Upper lobe of right lung (tissue), 1 donor: ENCODE measurements around the gene LENG1. TPM values are rescaled to one million over a fixed set of nuclear protein-coding genes. Genes with fewer than 3 reads are reported as not detected.

ENCODE experiments used
- ATAC-seq: fragments of 200-7000 bp; cut with Tn5 transposase; one replicate; pipeline ENCODE4 v1.9.1; 2020; ENCODE audit warnings: mild to moderate bottlenecking, moderate library complexity
- DNase-seq: peaks from one replicate; pipeline ENCODE4 v3.0.0-alpha.2; 2020
- H3K27ac ChIP-seq: fragments of 200-600 bp; one replicate; pipeline ENCODE4 v1.8.0; 2022
- H3K27me3 ChIP-seq: fragments of 200-600 bp; one replicate; pipeline ENCODE4 v1.8.0; 2022; ENCODE audit warnings: mild to moderate bottlenecking
- H3K36me3 ChIP-seq: fragments of 200-600 bp; one replicate; pipeline ENCODE4 v1.8.0; 2022
- H3K4me1 ChIP-seq: fragments of 200-600 bp; one replicate; pipeline ENCODE4 v1.8.0; 2022
- H3K4me3 ChIP-seq: fragments of 200-600 bp; one replicate; pipeline ENCODE4 v1.8.0; 2022; ENCODE audit warnings: mild to moderate bottlenecking
- H3K9me3 ChIP-seq: fragments of 200-600 bp; one replicate; pipeline ENCODE4 v1.8.0; 2022
- CTCF ChIP-seq: fragments of 200-600 bp; IDR thresholded peaks from one replicate; pipeline ENCODE4 v1.8.0; 2022; ENCODE audit warnings: antibody characterized with exemption
- intact Hi-C: fragments of 100-400 bp; cut with DNase I; formaldehyde crosslinking; loops from one replicate; pipeline ENCODE4 v1.11.0; 2022
- total RNA-seq: library from RNA; stranded (reverse); fragmentation: NEBNext Ultra II Directional; extraction: Animal tissue kit (Norgen Biotek cat#: 25700); gene quantifications from one replicate; pipeline ENCODE4 v1.2.1, GENCODE V29; 2021
- donor health status: DM: no; HTN: yes; CAD: no; lungs with severe emphysema.

The LENG1 gene
- total RNA-seq, 1 donor from 2014 or later, result 9.2 TPM

GRCh38 chr19:54145541-54146158 lies 13.9 kb downstream of the LENG1 start:
- Histone ChIP-seq H3K4me3 (no peak overlapping the region), H3K4me1 (peaks cover 10% of the 10 kb centered on the region), H3K27ac (no peak overlapping the region), H3K36me3 (peaks cover 82% of the 10 kb centered on the region), H3K9me3 (no peaks in the 10 kb centered on the region), H3K27me3 (no peaks in the 10 kb centered on the region)
- no peak for ATAC-seq
- TF ChIP-seq CTCF, result no peak
- no peak for DNase-seq
- intact Hi-C loops, result no loop called here

- intact Hi-C loops, result no loop called here
- no peak for TF ChIP-seq CTCF
- DNase-seq (no peak), ATAC-seq (no peak)
- Histone ChIP-seq H3K4me1 (peaks cover 29% of the 10 kb centered on the region), H3K9me3 (no peaks in the 10 kb centered on the region), H3K4me3 (no peak overlapping the region), H3K27me3 (no peaks in the 10 kb centered on the region), H3K27ac (no peak overlapping the region), H3K36me3 (peaks cover 57% of the 10 kb centered on the region)
Observed at GRCh38 chr19:54142166-54142780, 17.2 kb downstream of the LENG1 start.

GRCh38 chr19:54141356-54141755 lies 18.2 kb downstream of the LENG1 start:
- H3K4me3 ChIP-seq, result no peak overlapping the region
- H3K36me3 ChIP-seq, result peaks cover 48% of the 10 kb centered on the region
- H3K27me3 ChIP-seq, result no peaks in the 10 kb centered on the region
- intact Hi-C loops, result no loop called here
- DNase-seq, result no peak
- no peak for ATAC-seq
- no peaks in the 10 kb centered on the region for H3K9me3 ChIP-seq
- TF ChIP-seq CTCF, result no peak
- no peak overlapping the region for H3K27ac ChIP-seq
- peaks cover 31% of the 10 kb centered on the region for H3K4me1 ChIP-seq

GRCh38 chr19:54138489-54139256 lies 20.8 kb downstream of the LENG1 start:
- H3K27ac ChIP-seq, result peak overlapping the region; percentile 98

More at GRCh38 chr19:54138489-54139256, 20.8 kb downstream of the LENG1 start:
- no peak for TF ChIP-seq CTCF
- DNase-seq (no peak), ATAC-seq (no peak)
- Histone ChIP-seq H3K9me3 (no peaks in the 10 kb centered on the region), H3K4me3 (peak overlapping the region; percentile 96), H3K36me3 (peaks cover 21% of the 10 kb centered on the region), H3K4me1 (peaks cover 37% of the 10 kb centered on the region), H3K27me3 (no peaks in the 10 kb centered on the region)
- intact Hi-C loops, result no loop called here
